ACHN (cell line): Measurements from ENCODE around the gene IPO13.

Experiments used
- DNase-seq: peaks from one replicate; pipeline ENCODE4 v3.0.0-alpha.2; 2015
- in situ Hi-C: cut with HindIII; loops from 2 replicates; pipeline ENCODE4 v1.10.0; 2017; ENCODE audit warnings: low sequenced_read_pairs, low pct_ligation_motif_present, low pct_unique_long_range_greater_than_20kb

Gene IPO13

DNA sequence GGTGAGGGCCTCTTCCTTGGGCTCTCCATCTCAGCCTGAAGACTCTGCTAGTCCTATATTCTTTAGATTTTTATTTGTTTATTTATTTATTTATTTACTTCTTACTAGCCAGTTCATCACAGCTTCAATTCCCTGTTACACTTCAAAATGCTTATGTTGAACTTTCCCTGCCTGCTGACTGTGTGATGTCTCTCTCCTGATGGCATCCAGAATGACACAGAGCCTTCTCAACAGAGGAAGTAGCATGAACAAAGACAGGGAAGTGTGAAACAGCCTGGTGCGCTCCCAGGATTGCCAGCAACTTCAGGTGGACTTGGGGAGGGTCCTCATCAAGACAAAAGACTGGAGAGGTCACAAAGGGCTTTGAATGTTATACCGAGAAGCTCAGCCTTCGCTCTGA, 4.3 kb upstream of the IPO13 start:
- in situ Hi-C loops = loop anchor here (25.0 kb wide), 1 partner anchor 180 kb away; no protein-coding TSS in a partner anchor
- no peak for DNase-seq

DNA sequence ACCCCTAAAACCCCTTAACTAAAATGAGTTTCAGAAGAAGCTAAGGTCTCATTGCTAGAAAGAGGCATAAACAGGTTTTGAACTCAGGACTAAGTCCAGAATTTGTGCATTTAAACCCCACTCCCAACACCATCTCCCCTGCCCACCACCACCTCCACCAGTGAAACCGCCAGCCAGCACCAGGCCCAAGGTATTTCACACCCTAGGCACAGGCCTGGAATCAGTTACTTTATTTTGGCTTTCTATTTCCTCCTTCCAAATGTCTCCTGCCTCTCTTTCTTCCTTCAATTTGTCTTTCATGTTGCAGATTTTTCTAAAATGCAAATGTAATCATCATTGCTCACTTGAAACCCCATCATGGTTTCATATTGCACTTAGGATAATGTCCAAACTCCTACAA, 1.9 kb upstream of the IPO13 start:
- no peak for DNase-seq
- in situ Hi-C loops = loop anchor here (25.0 kb wide), 1 partner anchor 183 kb away; no protein-coding TSS in a partner anchor

DNA sequence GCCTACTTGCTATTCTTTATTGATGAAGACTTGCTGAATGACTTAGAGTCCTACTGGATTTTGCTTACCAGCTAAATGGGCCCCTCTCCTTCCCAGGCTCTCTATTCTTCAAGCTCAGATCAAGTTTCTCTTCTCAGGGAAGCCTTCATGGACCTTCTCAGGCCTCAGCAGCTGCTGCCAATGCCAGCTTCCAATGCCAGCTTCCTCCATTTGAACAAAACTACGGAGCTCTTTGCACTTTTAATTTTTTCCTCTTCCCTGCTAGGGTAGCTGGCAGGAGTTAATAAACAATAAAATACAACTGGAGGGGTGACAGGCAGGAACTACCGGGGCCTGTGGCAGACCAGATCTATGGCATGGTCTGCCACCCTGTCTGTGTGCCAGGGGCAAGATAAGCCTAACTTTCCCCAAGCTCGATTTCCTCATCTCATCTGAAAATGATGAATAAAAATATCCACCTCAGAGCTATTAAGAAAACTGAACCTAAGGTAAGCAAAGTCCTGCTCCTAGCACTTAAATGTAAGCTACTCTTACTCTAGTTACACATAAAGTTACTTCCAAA, 995 bp upstream of the IPO13 start:
- DNase-seq = no peak
- in situ Hi-C loops = loop anchor here (25.0 kb wide), 1 partner anchor 183 kb away; no protein-coding TSS in a partner anchor

DNA sequence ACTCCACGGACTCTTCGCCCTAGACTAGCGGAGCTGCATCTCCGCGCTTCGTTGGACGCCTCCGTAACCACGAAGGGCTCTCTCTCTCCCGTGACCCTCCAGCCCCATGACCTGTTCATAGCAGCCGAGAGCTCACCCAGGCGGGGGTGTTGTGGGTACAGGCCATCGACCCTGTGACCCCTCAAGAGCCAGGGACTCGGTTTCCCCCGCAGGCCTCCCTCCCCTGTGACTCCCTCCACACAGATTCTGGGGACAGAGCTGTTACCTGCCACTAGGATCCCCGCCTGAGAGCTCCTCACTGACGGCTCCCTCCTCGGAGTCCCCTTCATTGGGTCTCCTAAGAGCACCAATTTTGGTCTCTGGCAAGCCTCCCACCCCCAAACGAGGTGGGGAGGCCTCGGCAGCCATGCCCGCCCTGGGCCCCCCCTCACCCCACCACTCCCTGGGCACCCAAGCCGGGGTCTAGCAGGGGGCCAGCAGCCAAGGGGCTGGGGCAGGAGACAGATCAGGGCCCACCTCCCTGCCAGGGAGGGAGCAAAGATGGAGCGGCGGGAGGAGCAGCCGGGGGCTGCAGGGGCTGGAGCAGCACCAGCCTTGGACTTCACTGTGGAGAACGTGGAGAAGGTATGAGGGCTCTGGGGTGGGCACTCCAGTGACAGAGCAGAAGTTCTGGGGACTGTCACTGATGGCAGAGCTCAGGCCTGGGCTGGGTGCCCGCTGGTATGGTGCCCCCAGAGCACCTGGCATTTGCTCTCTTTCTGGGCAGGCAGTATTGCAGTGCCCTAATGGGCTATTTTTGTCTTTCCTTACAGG, 517 bp downstream of the IPO13 start:
- in situ Hi-C loops = loop anchor here (25.0 kb wide), 1 partner anchor 185 kb away; no protein-coding TSS in a partner anchor
- no peak for DNase-seq

DNA sequence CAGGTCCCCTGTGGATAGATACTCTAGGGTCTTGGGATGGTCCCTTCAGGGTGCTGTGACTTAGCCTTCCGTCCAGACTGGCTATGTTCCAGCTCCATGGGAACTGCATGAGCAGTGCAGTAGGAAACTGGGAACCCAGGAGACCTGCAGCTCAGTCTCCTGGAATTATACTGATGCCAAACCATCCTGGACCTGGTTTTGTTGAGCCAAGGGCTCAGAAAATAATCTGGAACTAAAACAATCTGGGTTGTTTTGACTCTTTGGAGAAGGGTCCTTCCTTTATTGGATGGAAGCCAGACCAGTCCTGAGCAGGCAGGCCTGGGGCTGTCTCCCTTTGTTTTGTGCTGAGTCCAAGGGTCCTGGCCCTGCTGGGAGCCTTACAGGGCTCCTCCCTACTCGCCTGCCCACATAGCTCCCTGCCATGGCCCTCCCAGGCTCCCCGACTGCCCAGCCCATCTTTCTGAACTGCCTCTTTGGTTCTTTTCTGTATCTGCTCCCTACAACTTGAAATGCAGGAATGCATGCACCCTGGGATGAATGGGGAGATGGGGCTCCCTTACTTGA, 1.2 kb downstream of the IPO13 start:
- in situ Hi-C loops = loop anchor here (25.0 kb wide), 1 partner anchor 186 kb away; no protein-coding TSS in a partner anchor
- no peak for DNase-seq

DNA sequence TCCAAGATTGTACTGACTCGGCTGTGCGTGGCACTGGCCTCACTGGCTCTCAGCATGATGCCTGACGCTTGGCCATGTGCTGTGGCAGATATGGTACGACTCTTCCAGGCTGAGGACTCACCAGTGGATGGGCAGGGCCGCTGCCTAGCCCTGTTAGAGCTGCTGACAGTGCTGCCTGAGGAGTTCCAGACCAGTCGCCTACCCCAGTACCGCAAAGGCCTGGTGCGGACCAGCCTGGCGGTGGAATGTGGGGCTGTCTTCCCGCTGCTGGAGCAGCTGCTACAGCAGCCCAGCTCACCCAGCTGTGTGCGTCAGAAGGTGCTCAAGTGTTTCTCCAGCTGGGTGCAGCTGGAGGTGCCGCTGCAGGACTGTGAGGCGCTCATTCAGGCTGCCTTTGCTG, 2.9 kb downstream of the IPO13 start:
- in situ Hi-C loops = loop anchor here (25.0 kb wide), 1 partner anchor 187 kb away; no protein-coding TSS in a partner anchor
- no peak for DNase-seq

DNA sequence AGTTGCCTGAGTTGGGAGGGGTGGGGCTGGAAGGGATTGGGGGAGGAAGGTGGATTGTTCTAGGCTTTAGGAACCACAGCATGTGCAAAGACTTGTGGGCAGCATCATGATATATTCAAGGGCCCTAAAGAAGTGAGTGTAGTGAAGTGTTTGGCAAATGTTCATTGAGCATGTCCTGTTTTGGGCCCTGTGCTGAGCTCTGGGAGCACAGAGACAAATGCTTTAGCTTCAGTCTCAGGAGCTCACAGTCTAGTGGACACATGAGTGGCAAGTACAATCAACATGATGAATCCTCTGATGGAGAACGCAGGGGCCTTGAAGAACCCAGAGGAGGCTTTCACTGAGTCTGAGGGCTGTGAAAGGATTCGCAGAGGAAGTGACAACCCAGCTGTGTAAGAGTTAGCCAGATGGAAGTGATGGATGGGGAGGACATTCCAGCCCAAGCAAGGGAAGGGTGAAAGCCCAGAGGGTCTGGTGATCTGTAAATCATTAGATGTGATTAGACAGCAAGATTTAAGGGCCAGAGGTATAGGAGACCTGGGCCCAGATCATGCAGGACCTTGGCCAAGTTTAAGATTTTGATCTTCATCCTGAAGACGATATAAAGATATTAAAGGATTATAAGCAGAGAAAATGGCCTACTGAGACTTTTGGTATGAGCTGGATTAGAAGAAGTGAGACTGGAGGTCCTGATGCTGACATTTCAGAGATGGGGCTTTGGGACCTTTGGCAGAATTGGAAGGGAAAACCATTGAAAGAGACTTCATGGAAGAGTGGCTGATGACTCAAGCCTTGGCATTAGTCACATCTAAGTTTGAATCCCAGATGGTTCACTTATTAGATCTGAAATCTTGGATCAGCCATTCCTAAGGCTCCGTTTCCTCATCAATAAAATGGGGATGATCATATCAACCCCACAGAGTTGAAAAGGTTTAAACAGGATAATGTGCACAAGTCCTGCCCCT, 4.6 kb downstream of the IPO13 start:
- in situ Hi-C loops = no loop called here
- peak; percentile 86 for DNase-seq

DNA sequence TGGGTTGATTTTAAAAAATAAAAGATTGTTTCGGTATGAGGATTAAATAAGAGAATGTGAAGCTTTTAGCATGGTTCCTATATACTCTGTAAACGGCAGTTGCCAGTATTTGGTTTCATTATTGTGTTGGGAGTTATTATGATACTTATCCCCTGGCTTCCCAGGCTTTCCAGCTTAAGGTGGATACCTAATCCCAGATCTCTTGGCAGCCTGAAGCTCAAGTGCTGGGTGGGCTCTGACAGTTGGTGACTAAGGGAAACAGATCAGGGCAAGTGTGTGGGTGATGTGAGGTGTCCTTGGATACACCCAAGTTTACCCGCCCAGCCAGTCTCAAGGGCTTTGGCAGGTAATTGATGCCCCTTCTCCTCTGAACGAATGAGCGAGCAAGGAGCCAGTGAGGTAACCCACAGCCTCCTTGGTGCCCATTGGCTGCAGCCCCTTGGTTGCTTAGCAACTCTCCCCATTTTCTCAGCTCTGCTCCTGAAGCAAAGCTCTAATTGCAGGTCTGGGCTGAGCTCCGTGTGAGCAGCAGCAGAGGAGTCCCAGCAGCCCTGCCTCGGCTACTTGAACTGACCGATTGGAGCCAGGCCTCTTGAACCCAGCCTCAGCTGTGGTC, 6.1 kb downstream of the IPO13 start:
- in situ Hi-C loops = no loop called here
- DNase-seq = no peak

DNA sequence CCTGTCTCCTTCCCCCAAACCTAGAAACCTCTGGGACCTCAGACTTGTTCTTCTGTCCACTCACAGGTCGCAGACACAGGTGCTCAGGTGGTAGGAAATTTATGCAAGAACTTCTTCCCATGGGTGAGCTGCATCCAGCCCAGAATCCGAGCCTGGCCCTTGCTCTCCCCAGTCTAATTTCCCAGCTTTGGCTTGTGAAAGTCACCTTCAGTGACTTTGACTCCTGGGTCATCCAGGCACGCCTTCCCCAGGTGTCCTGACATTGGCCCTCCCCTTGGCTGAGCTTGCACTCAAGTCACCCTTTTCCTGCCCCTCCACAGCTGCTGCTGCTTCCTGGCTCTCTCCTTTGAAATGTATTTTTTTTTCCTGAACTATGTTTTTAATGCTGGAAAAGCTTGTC, 6.6 kb downstream of the IPO13 start:
- no peak for DNase-seq
- in situ Hi-C loops = no loop called here

DNA sequence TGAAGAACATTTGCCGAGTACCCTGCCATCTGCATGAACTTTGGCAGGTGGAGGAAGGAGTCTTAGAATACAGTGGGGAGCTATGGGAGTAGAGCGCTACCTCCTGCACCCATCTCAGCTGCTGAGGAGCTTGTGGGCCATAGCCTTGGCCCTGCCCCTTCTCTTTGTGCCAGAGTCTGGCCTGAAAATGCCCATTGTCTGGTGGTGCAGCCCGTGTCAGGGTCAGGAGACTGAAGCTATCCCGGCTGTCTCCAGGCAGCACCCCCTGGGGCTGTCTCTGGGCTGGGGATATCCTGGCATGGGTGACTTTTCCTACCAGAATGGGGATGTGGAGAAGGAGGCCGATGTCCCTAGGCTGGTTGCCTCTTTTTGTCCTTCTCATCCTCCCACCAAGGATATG, 7.3 kb downstream of the IPO13 start:
- no peak for DNase-seq
- in situ Hi-C loops = no loop called here

DNA sequence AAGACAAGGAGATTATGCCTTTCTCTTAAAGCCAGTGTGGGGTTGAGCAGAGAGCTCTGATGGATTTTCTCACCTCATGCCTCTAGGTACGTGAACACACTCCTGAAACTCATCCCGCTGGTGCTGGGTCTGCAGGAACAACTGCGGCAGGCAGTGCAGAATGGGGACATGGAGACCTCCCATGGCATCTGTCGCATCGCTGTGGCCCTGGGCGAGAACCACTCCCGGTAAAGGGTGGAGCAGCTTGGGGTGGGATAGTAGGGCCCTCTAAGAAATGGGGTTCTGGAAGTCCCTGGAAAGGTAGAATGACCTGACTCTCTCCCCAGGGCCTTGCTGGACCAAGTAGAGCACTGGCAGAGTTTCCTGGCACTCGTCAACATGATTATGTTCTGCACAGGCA, 9.5 kb downstream of the IPO13 start:
- in situ Hi-C loops = no loop called here
- DNase-seq = no peak

DNA sequence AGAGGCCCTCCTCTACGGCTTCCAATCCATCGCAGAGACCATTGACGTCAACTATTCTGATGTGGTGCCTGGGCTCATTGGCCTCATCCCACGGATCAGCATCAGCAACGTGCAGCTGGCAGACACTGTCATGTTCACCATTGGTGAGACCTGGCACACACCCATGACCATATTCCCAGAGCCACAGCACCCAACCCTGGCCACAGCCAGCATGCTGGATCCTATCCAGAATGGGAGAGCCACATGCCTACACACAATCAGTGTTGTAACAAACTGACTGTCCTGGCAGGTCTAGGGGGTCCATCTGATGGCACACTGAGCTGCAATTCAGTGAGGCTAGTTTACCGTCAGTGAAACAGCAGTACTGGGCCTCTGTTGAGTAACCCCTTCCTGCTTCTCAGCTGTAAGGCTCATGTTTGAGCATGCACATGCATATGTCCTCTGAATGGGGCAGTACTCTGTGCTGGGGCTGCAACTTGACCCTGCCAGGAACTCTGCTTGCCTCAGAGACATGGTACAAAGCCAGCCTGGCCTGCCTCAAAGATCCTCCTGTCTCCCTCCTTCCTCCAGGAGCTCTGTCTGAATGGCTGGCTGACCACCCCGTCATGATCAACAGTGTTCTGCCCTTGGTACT, 10.8 kb downstream of the IPO13 start:
- in situ Hi-C loops = no loop called here
- DNase-seq = no peak

DNA sequence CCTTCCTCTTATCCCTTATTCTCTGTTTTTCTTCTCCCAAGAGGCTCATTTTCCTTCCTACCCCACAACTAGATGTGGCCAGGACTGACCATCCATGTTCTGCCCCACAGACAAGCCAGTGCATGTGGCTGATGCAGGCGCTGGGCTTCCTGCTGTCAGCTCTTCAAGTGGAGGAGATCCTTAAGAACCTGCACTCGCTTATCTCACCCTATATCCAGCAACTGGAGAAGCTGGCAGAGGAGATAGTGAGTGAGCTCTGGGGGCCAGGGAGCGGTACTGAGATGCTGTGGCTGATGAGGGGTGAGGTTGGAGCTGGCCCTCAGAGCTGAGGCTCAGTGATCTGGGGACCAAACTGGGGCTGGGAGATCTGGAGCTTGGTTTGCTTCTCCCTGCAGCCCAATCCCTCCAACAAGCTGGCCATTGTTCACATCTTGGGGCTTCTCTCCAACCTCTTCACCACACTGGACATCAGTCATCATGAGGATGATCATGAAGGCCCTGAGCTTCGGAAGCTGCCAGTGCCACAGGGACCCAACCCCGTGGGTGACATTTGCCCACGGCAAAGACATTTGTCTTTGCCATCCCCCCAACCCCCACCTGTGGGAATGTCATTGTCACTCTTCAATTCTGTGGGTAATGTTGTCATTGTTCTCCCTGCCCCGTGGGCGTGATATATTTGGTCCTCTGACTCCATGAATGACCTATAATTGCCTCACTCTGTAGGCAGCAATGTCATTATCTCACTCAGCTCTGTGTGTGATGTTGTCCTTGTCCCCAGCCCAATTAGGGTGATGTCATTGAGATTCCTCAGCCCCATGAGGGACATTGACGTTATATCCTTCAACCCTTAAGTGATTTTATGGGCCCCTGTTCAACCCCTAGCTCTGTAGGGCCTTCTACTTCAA, 11.9 kb downstream of the IPO13 start:
- no peak for DNase-seq
- in situ Hi-C loops = no loop called here

DNA sequence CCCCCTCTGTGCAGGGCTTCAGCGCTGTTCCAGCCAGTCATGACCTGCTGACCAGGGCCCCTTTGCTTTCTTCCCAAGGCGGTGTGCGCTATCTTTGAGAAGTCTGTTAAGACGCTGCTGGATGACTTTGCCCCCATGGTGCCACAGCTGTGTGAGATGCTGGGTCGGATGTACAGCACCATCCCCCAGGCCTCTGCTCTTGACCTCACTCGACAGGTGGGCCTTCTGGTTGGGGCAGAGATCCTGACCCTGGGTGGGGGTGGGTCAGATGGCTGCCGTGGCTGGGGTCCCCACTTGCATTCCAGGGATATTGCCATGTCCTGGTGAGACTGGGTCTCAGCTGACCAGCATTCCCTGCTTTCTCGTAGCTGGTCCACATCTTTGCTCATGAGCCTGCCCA, 14.0 kb downstream of the IPO13 start:
- in situ Hi-C loops = no loop called here
- no peak for DNase-seq

DNA sequence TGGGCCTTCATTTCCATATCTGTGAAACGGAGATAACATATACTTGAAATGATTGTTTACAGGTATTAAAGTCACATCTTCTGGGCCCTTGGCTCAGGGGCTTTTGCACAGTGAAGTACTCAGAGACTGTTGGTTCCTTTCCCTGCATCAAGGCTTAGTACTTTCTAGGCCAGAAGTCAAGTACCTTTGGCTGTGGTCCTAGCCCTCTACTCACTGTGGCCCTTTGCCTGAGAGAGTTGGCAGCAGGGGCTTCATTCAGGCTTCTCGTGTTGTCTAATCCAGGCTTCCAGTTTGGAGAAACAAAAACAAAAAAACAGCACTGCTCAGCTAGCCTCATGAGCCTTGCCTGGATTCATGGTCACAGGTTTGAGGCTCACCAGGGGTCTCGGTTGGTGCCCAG, 14.9 kb downstream of the IPO13 start:
- no peak for DNase-seq
- in situ Hi-C loops = no loop called here

DNA sequence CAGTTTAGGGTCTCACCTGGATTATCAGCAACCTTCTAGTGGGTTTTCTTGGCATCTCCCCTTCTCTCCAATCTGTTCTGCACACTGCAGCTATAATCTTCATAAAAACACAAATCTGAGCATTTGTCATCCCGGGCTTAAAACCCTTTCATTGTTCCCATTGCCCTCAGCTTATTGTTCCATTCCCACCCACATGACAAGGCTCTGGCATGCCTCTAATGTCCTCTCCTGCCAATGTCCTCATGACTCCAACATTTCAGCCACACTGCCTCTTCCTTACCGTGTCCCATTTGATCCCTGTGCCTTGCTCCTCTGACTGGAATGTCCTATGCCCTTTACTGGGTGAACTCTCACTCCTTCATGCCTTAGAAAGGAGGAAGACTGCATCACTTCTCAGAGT, 15.6 kb downstream of the IPO13 start:
- DNase-seq = no peak
- in situ Hi-C loops = no loop called here

DNA sequence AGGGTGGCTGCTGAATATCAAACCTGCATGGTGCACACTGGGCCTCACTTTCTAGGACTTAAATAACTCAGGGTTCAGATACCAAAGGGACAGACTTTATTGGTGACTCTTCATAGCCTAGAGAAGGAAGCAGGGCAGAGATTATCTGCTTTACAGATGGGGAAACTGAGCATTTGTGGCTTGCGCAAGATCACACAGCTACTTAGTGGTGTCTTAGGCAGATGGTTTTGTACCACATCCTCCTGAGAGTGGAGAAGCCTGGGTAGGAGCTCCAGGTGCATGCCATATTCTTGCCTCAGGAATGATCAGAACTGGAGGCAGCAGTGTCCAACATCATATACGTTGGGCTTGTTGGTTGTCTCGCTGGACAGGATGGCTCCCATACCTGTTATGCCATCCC, 16.3 kb downstream of the IPO13 start:
- in situ Hi-C loops = no loop called here
- no peak for DNase-seq
